Germinal center (tissue), 1 donor: ENCODE measurements around the gene POGZ.
"Not testable (repeated sequence)": the region's sequence is repeated elsewhere in the genome, so short reads cannot be mapped to it uniquely, and the experiment has no call there.

Source experiments
- DNase-seq: peaks from one replicate; pipeline ENCODE4 v3.0.0; 2012; ENCODE audit warnings: mixed read lengths, low spot score

The POGZ gene

GRCh38 chr1:151478140-151478812, 19.0 kb upstream of the POGZ start:
- DNase-seq = no peak

DNA sequence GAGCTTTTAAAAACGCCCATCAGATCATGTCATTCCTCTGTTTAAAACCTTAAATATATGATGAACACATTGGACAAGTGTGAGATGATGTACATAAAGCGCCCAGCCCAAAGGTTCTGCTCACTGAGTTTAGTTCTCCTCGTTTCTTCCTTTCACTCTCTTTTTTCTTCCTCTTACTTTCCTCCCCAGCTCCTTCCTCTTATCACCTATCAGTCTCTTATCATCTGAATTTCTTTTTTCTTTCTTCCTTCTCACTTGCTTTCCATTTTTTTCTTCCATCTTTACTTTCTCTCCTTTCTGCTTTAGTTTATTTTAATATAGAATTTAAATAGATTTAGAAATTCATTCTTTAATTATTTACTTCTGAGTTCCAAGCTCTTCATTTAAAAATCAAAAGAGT, 17.8 kb upstream of the POGZ start:
- DNase-seq = no peak

GRCh38 chr1:151476083-151476482, 16.8 kb upstream of the POGZ start:
- no peak for DNase-seq

- DNase-seq = no peak
Observed at GRCh38 chr1:151475175-151475574, 15.9 kb upstream of the POGZ start.

GRCh38 chr1:151474745-151475144, 15.5 kb upstream of the POGZ start:
- DNase-seq = no peak

- DNase-seq = peak; percentile 40
Observed at GRCh38 chr1:151472856-151473731, 13.8 kb upstream of the POGZ start.

- DNase-seq = no peak
Observed at GRCh38 chr1:151465026-151465425, 5.7 kb upstream of the POGZ start.

GRCh38 chr1:151461694-151462093, 2.4 kb upstream of the POGZ start:
- no peak for DNase-seq

GRCh38 chr1:151458802-151459330, 428 bp downstream of the POGZ start:
- peak; percentile 79 for DNase-seq

GRCh38 chr1:151457911-151458801, 1.1 kb downstream of the POGZ start:
- peak; percentile 77 for DNase-seq

GRCh38 chr1:151455966-151456365, 3.3 kb downstream of the POGZ start:
- no peak for DNase-seq

DNA sequence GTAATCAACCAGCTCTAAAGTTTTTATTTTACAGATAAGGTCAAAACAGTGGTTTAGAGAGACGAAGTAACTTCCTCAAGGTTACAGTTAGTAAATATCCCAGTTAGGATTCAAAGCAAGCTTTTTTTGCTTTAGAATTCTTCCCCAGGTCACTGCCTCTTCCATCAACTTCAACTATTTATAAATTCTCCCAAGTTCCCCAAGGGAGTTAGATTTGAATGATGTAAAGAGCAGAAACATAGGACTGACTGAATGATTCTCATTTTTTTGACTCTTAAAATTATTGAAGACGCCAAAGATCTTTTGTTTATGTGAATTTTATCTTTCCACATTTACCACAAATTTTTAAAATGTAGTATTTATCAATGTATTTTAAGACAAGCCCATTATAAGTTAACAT, 4.1 kb downstream of the POGZ start:
- no peak for DNase-seq

- DNase-seq = no peak
Observed at GRCh38 chr1:151447696-151448095, 11.6 kb downstream of the POGZ start.

GRCh38 chr1:151444783-151445177, 14.5 kb downstream of the POGZ start:
- peak; percentile 8 for DNase-seq

- DNase-seq = peak; percentile 78
Observed at GRCh38 chr1:151443846-151444782, 15.2 kb downstream of the POGZ start.

DNA sequence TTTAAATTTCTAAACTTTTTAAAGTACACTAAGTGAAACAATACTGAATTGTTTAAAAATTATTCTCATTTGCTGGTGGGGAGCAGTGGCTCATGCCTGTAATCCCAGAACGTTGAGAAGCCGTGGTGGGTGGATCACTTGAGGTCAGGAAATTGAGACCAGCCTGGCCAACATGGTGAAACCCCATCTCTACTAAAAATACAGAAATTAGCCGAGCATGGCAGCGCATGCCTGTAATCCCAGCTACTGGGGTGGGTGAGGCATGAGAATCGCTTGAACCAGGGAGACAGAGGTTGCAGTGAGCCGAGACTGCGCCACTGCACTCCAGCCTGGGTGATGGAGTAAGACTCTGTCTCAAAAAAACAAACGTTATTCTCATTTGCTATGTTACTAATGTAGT, 21.9 kb downstream of the POGZ start:
- not testable (repeated sequence) for DNase-seq

DNA sequence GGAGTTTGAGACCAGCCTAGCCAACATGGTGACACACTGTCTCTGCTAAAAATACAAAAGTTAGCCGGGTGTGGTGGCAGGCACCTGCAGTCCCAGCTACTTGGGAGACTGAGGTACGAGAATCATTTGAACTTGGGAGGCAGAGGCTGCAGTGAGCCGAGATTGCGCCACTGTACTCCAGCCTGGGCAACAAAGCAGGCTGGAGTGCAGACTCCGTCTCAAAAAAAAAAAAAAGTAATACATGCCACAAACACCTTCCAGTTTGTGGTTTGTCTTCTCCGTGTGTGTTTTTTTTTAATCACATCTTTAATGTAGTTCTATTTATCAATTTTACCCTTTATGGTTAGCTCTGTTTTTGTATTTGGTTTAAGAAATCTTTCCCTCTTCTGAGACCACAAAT, 22.3 kb downstream of the POGZ start:
- DNase-seq = no peak

GRCh38 chr1:151435174-151435573, 24.1 kb downstream of the POGZ start:
- no peak for DNase-seq

DNA sequence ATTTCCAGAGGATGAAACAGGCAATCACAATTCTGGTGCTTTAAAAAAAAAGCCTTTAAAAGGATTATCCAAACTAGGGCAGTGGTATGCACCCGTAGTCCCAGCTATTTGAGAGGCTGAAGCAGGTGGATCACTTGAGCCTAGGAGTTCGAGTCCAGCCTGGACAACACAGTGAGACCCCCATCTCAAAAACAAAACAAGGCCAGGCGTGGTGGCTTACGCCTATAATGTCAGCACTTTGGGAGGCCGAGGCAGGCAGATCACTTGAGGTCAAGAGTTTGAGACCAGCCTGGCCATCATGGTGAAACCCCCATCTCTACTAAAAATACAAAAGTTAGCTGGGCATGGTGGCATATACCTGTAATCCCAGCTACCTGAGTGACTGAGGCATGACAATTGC, 25.5 kb downstream of the POGZ start:
- DNase-seq = not testable (repeated sequence)

DNA sequence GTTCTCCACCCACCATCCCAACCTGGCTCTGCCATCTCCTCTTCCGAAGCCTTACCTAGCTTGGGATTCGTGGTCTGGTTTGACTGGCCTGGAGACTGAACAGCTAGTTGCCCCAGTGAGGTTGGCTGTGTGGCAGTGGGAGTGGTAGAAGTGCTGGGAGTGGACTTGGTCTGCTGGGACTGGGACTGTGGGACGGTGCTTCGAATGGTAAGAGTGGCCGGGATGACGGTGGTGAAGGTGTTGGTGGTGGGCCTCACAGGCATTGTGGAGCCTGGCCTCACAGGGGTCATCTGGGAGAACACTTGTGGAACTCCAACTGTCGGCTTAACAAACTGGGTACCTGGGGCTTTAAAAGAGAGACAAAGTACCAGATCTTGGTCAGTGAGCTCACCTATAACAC, 31.2 kb downstream of the POGZ start:
- no peak for DNase-seq

DNA sequence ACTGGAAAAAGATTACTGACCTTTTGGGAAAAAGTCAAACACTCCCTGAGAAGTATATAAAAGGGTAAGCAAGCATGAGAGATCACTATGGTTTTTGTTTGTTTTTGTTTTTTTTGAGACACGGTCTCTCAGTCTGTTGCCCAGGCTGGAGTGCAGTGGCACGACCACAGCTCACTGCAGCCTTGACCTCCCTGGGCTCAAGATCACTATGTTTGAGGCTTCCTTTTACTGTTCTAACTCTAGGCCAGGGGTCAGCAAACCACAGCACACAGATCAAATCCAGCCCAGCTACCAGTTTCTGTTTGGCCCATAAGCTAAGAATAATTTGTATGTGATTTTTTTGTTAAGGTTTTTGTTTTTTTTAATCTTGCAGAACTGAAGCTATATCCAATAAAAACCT, 34.2 kb downstream of the POGZ start:
- DNase-seq = no peak
